Suprapubic skin (tissue), 4 donors: ENCODE measurements around the gene SSX2IP. TPM values are rescaled to one million over a fixed set of nuclear protein-coding genes. Genes with fewer than 3 reads are reported as not detected.

Source experiments
- DNase-seq, 2 donors: peaks; one replicate each; pipeline ENCODE4 v3.0.0-alpha.2; 2019; ENCODE audit warnings: low spot score in 2 of 2
- H3K27ac ChIP-seq: fragments of 200-600 bp; sonication (generic); one replicate; pipeline ENCODE4 v1.5.1; 2019
- H3K27me3 ChIP-seq: fragments of 200-600 bp; sonication (generic); one replicate; pipeline ENCODE4 v1.5.1; 2019
- H3K36me3 ChIP-seq: fragments of 200-600 bp; sonication (generic); one replicate; pipeline ENCODE4 v1.5.1; 2019
- H3K4me1 ChIP-seq: fragments of 200-600 bp; sonication (generic); one replicate; pipeline ENCODE4 v1.5.1; 2019
- H3K4me3 ChIP-seq: fragments of 200-600 bp; sonication (generic); one replicate; pipeline ENCODE4 v1.5.1; 2019; ENCODE audit warnings: mild to moderate bottlenecking
- H3K9me3 ChIP-seq: fragments of 200-600 bp; sonication (generic); one replicate; pipeline ENCODE4 v1.5.1; 2019
- EP300 ChIP-seq: sonication (generic); formaldehyde crosslinking; IDR thresholded peaks from one replicate; pipeline ENCODE4 v1.6.1; 2017; ENCODE audit warnings: antibody characterized with exemption
- POLR2A ChIP-seq, 2 donors: fragments of 450-650 bp; IDR thresholded peaks; one replicate each; pipeline ENCODE4 v1.6.1; 2017; ENCODE audit warnings: antibody characterized with exemption in 2 of 2, mild to moderate bottlenecking in 2 of 2, moderate library complexity in 2 of 2
- POLR2AphosphoS5 ChIP-seq, 3 donors: sonication (generic); formaldehyde crosslinking; IDR thresholded peaks; one replicate each; pipeline ENCODE4 v1.6.1; 2017; ENCODE audit warnings: antibody characterized with exemption in 3 of 3
- WGBS: methylation state at CpG from one replicate; pipeline ENCODE4 v1.1.5; 2018; 5-methylcytosine and 5-hydroxymethylcytosine counted together
- total RNA-seq, 4 donors: library from RNA; depleted of rRNA; stranded (reverse); fragments of >200 nt; gene quantifications; one replicate each; pipeline ENCODE4 v1.1.0, GENCODE V29; 2016
- TF ChIP-seq, protein P1 (sequence below), 2 donors: fragments of 200-600 bp in 1 of 2; fragments of 450-650 bp in 1 of 2; sonication (generic) in 1 of 2; IDR thresholded peaks; one replicate each; pipeline ENCODE4 v1.5.1; 2016 to 2019; ENCODE audit warnings: antibody characterized with exemption in 2 of 2, mild to moderate bottlenecking in 1 of 2, moderate library complexity in 1 of 2

The SSX2IP gene
- total RNA-seq, 4 donors from 2014 or later: 6.1 to 12.8 (median 9.4) TPM

GRCh38 chr1:84686223-84686622 lies 4.0 kb downstream of the SSX2IP start:
- H3K27me3 ChIP-seq: no peaks in the 10 kb centered on the region
- no peak overlapping the region for H3K4me3 ChIP-seq
- H3K36me3 ChIP-seq: no peaks in the 10 kb centered on the region
- TF ChIP-seq, protein P1, sequence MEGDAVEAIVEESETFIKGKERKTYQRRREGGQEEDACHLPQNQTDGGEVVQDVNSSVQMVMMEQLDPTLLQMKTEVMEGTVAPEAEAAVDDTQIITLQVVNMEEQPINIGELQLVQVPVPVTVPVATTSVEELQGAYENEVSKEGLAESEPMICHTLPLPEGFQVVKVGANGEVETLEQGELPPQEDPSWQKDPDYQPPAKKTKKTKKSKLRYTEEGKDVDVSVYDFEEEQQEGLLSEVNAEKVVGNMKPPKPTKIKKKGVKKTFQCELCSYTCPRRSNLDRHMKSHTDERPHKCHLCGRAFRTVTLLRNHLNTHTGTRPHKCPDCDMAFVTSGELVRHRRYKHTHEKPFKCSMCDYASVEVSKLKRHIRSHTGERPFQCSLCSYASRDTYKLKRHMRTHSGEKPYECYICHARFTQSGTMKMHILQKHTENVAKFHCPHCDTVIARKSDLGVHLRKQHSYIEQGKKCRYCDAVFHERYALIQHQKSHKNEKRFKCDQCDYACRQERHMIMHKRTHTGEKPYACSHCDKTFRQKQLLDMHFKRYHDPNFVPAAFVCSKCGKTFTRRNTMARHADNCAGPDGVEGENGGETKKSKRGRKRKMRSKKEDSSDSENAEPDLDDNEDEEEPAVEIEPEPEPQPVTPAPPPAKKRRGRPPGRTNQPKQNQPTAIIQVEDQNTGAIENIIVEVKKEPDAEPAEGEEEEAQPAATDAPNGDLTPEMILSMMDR (IDR thresholded peaks at IDR 0.05): no peak
- TF ChIP-seq EP300: no peak
- WGBS: 97% methylated on average over 1 of the region's 1 CpG
- DNase-seq: no peak
- no peaks in the 10 kb centered on the region for H3K9me3 ChIP-seq
- H3K27ac ChIP-seq: no peak overlapping the region
- H3K4me1 ChIP-seq: peaks cover 19% of the 10 kb centered on the region

- no peaks in the 10 kb centered on the region for H3K36me3 ChIP-seq
- no peaks in the 10 kb centered on the region for H3K27me3 ChIP-seq
- no peak overlapping the region for H3K27ac ChIP-seq
- WGBS: 96% methylated on average over 2 of the region's 2 CpGs
- TF ChIP-seq POLR2AphosphoS5 (IDR thresholded peaks at IDR 0.05) (no peak), EP300 (no peak), POLR2A (IDR thresholded peaks at IDR 0.05) (no peak)
- no peak for DNase-seq
- peaks cover 3% of the 10 kb centered on the region for H3K4me1 ChIP-seq
- no peaks in the 10 kb centered on the region for H3K9me3 ChIP-seq
- no peak overlapping the region for H3K4me3 ChIP-seq
Measured at GRCh38 chr1:84683508-84683907, 6.8 kb downstream of the SSX2IP start.

- no peaks in the 10 kb centered on the region for H3K4me1 ChIP-seq
- H3K4me3 ChIP-seq: no peak overlapping the region
- H3K27ac ChIP-seq: no peak overlapping the region
- WGBS: 94% methylated on average over 5 of the region's 5 CpGs
- no peaks in the 10 kb centered on the region for H3K36me3 ChIP-seq
- DNase-seq: no peak
- TF ChIP-seq EP300 (no peak), POLR2AphosphoS5 (IDR thresholded peaks at IDR 0.05) (no peak)
- H3K27me3 ChIP-seq: no peaks in the 10 kb centered on the region
- no peaks in the 10 kb centered on the region for H3K9me3 ChIP-seq
Measured at GRCh38 chr1:84682047-84682446, 8.2 kb downstream of the SSX2IP start.

DNA sequence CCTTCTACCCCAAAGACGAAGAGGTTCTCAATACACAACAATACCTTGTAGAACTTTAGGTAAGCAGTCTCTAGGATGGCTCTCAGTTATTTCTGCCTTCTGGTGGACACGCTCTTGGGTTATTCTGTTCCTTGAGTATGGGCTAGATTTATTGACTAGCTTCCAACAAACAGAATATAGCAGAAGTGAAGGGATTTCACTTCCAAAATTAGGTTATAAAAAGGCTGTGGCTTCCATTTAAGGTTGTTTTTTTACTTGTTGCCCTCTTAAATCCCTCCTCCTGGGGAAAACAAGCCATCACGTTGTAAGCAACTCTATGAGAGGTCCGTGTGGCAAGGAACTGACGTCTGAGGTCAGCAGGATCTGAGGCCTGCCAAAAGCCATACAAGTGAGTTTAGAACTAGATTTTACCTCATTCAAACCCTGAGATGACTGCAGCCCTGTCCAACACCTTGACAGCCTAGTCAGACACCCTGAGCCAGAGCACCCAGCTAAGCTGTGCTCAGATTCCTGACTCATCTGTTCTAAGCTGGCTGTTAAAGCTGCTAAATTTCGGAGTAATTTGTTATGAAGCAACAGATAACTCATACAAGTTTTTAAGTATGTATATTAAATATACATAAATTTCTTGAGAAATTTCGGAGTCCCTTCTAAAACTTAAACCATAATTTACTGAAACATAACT lies 12.7 kb downstream of the SSX2IP start:
- TF ChIP-seq, protein P1 (IDR thresholded peaks at IDR 0.05): no peak
- no peak for TF ChIP-seq EP300
- TF ChIP-seq POLR2AphosphoS5 (IDR thresholded peaks at IDR 0.05): no peak
- TF ChIP-seq POLR2A (IDR thresholded peaks at IDR 0.05): no peak
- no peak overlapping the region for H3K27ac ChIP-seq
- no peaks in the 10 kb centered on the region for H3K36me3 ChIP-seq
- no peak overlapping the region for H3K4me3 ChIP-seq
- H3K4me1 ChIP-seq: peaks cover 3% of the 10 kb centered on the region
- H3K27me3 ChIP-seq: no peaks in the 10 kb centered on the region
- no peak for DNase-seq
- 81% methylated on average over 7 of the region's 7 CpGs for WGBS
- no peaks in the 10 kb centered on the region for H3K9me3 ChIP-seq

- H3K4me1 ChIP-seq: peaks cover 3% of the 10 kb centered on the region
- WGBS: 97% methylated on average over 4 of the region's 4 CpGs
Measured at GRCh38 chr1:84675631-84676030, 14.6 kb downstream of the SSX2IP start.

DNA sequence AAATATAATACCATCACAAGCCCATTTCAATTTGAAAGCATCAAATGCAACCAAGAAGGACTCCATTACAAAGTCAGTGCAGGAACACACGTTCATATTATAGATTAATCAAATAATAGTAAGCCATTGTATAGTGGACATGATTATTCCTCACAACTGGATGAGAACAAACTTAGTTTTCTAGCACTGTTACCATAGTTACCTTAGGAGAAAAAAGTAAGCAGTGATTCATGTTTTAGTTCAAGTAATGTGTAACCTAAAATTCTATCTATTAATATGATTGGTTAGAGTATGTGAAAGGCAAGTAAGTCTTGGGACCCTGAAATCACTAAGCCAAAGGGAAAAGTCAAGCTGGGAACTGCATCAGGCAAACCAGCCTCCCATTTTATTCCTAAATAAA lies 15.2 kb downstream of the SSX2IP start:
- Histone ChIP-seq H3K27ac (no peak overlapping the region), H3K9me3 (no peaks in the 10 kb centered on the region), H3K36me3 (no peaks in the 10 kb centered on the region), H3K4me1 (peaks cover 3% of the 10 kb centered on the region), H3K4me3 (no peak overlapping the region), H3K27me3 (no peaks in the 10 kb centered on the region)
- WGBS: 53% methylated on average over 1 of the region's 1 CpG
- no peak for TF ChIP-seq POLR2A (IDR thresholded peaks at IDR 0.05)
- no peak for TF ChIP-seq EP300
- no peak for TF ChIP-seq POLR2AphosphoS5 (IDR thresholded peaks at IDR 0.05)
- TF ChIP-seq, protein P1 (IDR thresholded peaks at IDR 0.05): no peak
- no peak for DNase-seq

More at GRCh38 chr1:84675631-84676030, 14.6 kb downstream of the SSX2IP start:
- TF ChIP-seq POLR2AphosphoS5 (IDR thresholded peaks at IDR 0.05) (no peak), POLR2A (IDR thresholded peaks at IDR 0.05) (no peak), EP300 (no peak)
- TF ChIP-seq, protein P1 (IDR thresholded peaks at IDR 0.05): no peak
- Histone ChIP-seq H3K27ac (no peak overlapping the region), H3K36me3 (no peaks in the 10 kb centered on the region), H3K9me3 (no peaks in the 10 kb centered on the region), H3K4me3 (no peak overlapping the region), H3K27me3 (no peaks in the 10 kb centered on the region)
- no peak for DNase-seq
